PC-9 (cell line): Measurements from ENCODE around the gene FAM53A. TPM values are rescaled to one million over a fixed set of nuclear protein-coding genes. Genes with fewer than 3 reads are reported as not detected.

Experiments used
- BruUV-seq: library from RNA; stranded (reverse); fragments of 400-500 nt; replicated peaks from 2 replicates; lab custom pipeline; 2021; lab: Mats Ljungman, UMichigan
- CTCF ChIA-PET: fragments of 300-600 bp; sonication (Branson Sonifier 250); formaldehyde crosslinking; loops from one replicate; lab custom pipeline; 2022; ENCODE audit warnings: antibody characterized with exemption; lab: Charles Lee
- POLR2A ChIA-PET: fragments of 300-600 bp; sonication (Branson Sonifier 250); formaldehyde crosslinking; loops from one replicate; lab custom pipeline; 2022; ENCODE audit warnings: antibody characterized with exemption; ENCODE audit not compliant: unreplicated experiment; lab: Charles Lee
- DNase-seq, 2 experiments: peaks; one replicate each; pipeline versions ENCODE4 v3.0.0 to v3.0.0-alpha.2; 2015 to 2022; ENCODE audit warnings: mixed read lengths in 1 of 2
- H2AFZ ChIP-seq: fragments of 200-600 bp; sonication (generic); 2 replicates; pipeline ENCODE4 v1.8.1; 2017; ENCODE audit warnings: antibody characterized with exemption
- H3F3A ChIP-seq: fragments of 200-600 bp; sonication (generic); 2 replicates; pipeline ENCODE4 v1.8.1; 2017; ENCODE audit warnings: antibody characterized with exemption, mild to moderate bottlenecking, low read depth; ENCODE audit not compliant: insufficient read depth
- H3K27ac ChIP-seq: fragments of 200-600 bp; sonication (generic); 2 replicates; pipeline ENCODE4 v1.6.1; 2016; ENCODE audit warnings: mixed run types
- H3K27me3 ChIP-seq: fragments of 200-600 bp; sonication (generic); 2 replicates; pipeline ENCODE4 v1.6.1; 2016; ENCODE audit warnings: low read depth, mixed run types; ENCODE audit not compliant: insufficient read depth
- H3K36me3 ChIP-seq: fragments of 200-600 bp; sonication (generic); 2 replicates; pipeline ENCODE4 v1.6.1; 2016; ENCODE audit warnings: low read depth, mixed run types
- H3K4me1 ChIP-seq: fragments of 200-600 bp; sonication (generic); replicated peaks from 2 replicates; pipeline ENCODE4 v1.6.1; 2016; ENCODE audit warnings: mixed run types; ENCODE audit not compliant: insufficient read depth
- H3K4me2 ChIP-seq: fragments of 200-600 bp; sonication (generic); 2 replicates; pipeline ENCODE4 v1.6.1; 2017; ENCODE audit warnings: mixed run types
- H3K4me3 ChIP-seq: fragments of 200-600 bp; sonication (generic); 2 replicates; pipeline ENCODE4 v1.6.1; 2016; ENCODE audit warnings: mixed run types
- H3K79me2 ChIP-seq: fragments of 200-600 bp; sonication (generic); 2 replicates; pipeline ENCODE4 v1.6.1; 2017; ENCODE audit warnings: low read depth, mixed run types
- H3K9me2 ChIP-seq: fragments of 200-600 bp; sonication (generic); 2 replicates; pipeline ENCODE4 v1.8.1; 2017; ENCODE audit warnings: mild to moderate bottlenecking; ENCODE audit not compliant: insufficient read depth
- H3K9me3 ChIP-seq: fragments of 200-600 bp; sonication (generic); 2 replicates; pipeline ENCODE4 v1.8.1; 2016; ENCODE audit warnings: low read depth; ENCODE audit not compliant: insufficient read depth
- H4K20me1 ChIP-seq: fragments of 200-600 bp; sonication (generic); 2 replicates; pipeline ENCODE4 v1.8.1; 2017; ENCODE audit not compliant: insufficient read depth
- EZH2 ChIP-seq: fragments of 200-600 bp; sonication (generic); IDR thresholded peaks from 2 replicates; pipeline ENCODE4 v1.8.0; 2017; ENCODE audit warnings: antibody characterized with exemption, low read depth
- intact Hi-C: fragments of 100-400 bp; cut with micrococcal nuclease; formaldehyde crosslinking; loops from one replicate; pipeline ENCODE4 v1.10.0; 2022; ENCODE audit not compliant: unreplicated experiment
- total RNA-seq: library from RNA; stranded (reverse); gene quantifications from 2 replicates; pipeline ENCODE4 v1.2.3, GENCODE V29; 2021
- TF ChIP-seq, protein P1 (sequence below): fragments of 200-600 bp; sonication (generic); conservative IDR thresholded peaks from 2 replicates; pipeline ENCODE4 v1.6.1; 2017; ENCODE audit warnings: mixed run types, antibody characterized with exemption, mild to moderate bottlenecking, moderate library complexity

Gene FAM53A
- total RNA-seq, 1 experiment from 2014 or later = 4.0 TPM

- Histone ChIP-seq H3K36me3 (peaks cover 26% of the 10 kb centered on the region; the same call in 1 of the 2 replicates), H2AFZ (no peak overlapping the region), H3K9me3 (no peaks in the 10 kb centered on the region), H3K4me2 (no peak overlapping the region), H3K4me1 (no peaks in the 10 kb centered on the region), H3K9me2 (no peaks in the 10 kb centered on the region), H3K27ac (no peak overlapping the region; the same call in 1 of the 2 replicates), H4K20me1 (no peaks in the 10 kb centered on the region; the same call in 1 of the 2 replicates), H3K4me3 (no peak overlapping the region), H3K79me2 (no peaks in the 10 kb centered on the region), H3F3A (peaks cover 54% of the 10 kb centered on the region), H3K27me3 (no peaks in the 10 kb centered on the region)
- no TSS peak for BruUV-seq
- CTCF ChIA-PET = interaction anchor here (0.5 to 1.4 kb wide), 7 partner anchors 17 to 706 kb away, joined by 3 to 14 read pairs (median 4); no protein-coding TSS in a partner anchor
- DNase-seq = peak; percentile 60 to 76
- POLR2A ChIA-PET = interaction anchor here (0.6 to 0.7 kb wide), 2 partner anchors 28 to 34 kb away, joined by 4 read pairs; partner anchors contain the start of genes TACC3 and TMEM129
- TF ChIP-seq, protein P1, sequence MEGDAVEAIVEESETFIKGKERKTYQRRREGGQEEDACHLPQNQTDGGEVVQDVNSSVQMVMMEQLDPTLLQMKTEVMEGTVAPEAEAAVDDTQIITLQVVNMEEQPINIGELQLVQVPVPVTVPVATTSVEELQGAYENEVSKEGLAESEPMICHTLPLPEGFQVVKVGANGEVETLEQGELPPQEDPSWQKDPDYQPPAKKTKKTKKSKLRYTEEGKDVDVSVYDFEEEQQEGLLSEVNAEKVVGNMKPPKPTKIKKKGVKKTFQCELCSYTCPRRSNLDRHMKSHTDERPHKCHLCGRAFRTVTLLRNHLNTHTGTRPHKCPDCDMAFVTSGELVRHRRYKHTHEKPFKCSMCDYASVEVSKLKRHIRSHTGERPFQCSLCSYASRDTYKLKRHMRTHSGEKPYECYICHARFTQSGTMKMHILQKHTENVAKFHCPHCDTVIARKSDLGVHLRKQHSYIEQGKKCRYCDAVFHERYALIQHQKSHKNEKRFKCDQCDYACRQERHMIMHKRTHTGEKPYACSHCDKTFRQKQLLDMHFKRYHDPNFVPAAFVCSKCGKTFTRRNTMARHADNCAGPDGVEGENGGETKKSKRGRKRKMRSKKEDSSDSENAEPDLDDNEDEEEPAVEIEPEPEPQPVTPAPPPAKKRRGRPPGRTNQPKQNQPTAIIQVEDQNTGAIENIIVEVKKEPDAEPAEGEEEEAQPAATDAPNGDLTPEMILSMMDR = peak; percentile 93
- TF ChIP-seq EZH2 = no peak
- intact Hi-C loops = loop anchor here (1.0 kb wide), 2 partner anchors 33 to 117 kb away; no protein-coding TSS in a partner anchor
Measured at GRCh38 chr4:1693131-1693896, 9.2 kb upstream of the FAM53A start.

GRCh38 chr4:1691737-1692373, 7.7 kb upstream of the FAM53A start:
- H3K4me1 ChIP-seq = no peaks in the 10 kb centered on the region
- H3K27me3 ChIP-seq = no peaks in the 10 kb centered on the region
- H3K4me3 ChIP-seq = no peak overlapping the region
- H3K36me3 ChIP-seq = peaks cover 24% of the 10 kb centered on the region; the same call in 1 of the 2 replicates
- POLR2A ChIA-PET = no interaction called here
- no peaks in the 10 kb centered on the region for H3K9me2 ChIP-seq
- intact Hi-C loops = no loop called here
- H4K20me1 ChIP-seq = no peaks in the 10 kb centered on the region; the same call in 1 of the 2 replicates
- no peaks in the 10 kb centered on the region for H3K9me3 ChIP-seq
- H3K27ac ChIP-seq = no peak overlapping the region
- no TSS peak for BruUV-seq
- CTCF ChIA-PET = interaction anchor here (0.5 kb wide), 1 partner anchor 12 kb away, joined by 8 read pairs; no protein-coding TSS in a partner anchor
- TF ChIP-seq, protein P1 = no peak
- TF ChIP-seq EZH2 = no peak
- H3K79me2 ChIP-seq = no peaks in the 10 kb centered on the region
- DNase-seq = no peak
- H3K4me2 ChIP-seq = no peak overlapping the region
- no peak overlapping the region for H2AFZ ChIP-seq
- H3F3A ChIP-seq = peaks cover 51% of the 10 kb centered on the region

GRCh38 chr4:1690698-1691097, 6.6 kb upstream of the FAM53A start:
- Histone ChIP-seq H3K4me2 (no peak overlapping the region), H3K27ac (no peak overlapping the region), H3K4me1 (no peaks in the 10 kb centered on the region), H3K79me2 (no peaks in the 10 kb centered on the region), H4K20me1 (no peaks in the 10 kb centered on the region; the same call in 1 of the 2 replicates), H3K36me3 (peaks cover 21% of the 10 kb centered on the region; the same call in 1 of the 2 replicates), H3K9me2 (no peaks in the 10 kb centered on the region), H3F3A (peaks cover 60% of the 10 kb centered on the region), H3K27me3 (no peaks in the 10 kb centered on the region), H3K9me3 (no peaks in the 10 kb centered on the region), H2AFZ (no peak overlapping the region), H3K4me3 (no peak overlapping the region)
- POLR2A ChIA-PET = no interaction called here
- TF ChIP-seq, protein P1 = no peak
- TF ChIP-seq EZH2 = no peak
- DNase-seq = no peak
- intact Hi-C loops = no loop called here
- no TSS peak for BruUV-seq
- CTCF ChIA-PET = no interaction called here
